GM19397 (cell line): Measurements from ENCODE around the gene EIF2D.
"Not testable (repeated sequence)": the region's sequence is repeated elsewhere in the genome, so short reads cannot be mapped to it uniquely, and the experiment has no call there.

Experiments
- ATAC-seq: cut with Tn5 transposase; IDR thresholded peaks from one replicate; pipeline ENCODE4 v1.9.1; 2021; ENCODE audit warnings: mild to moderate bottlenecking, moderate library complexity; ENCODE audit not compliant: unreplicated experiment

Gene EIF2D, protein sequence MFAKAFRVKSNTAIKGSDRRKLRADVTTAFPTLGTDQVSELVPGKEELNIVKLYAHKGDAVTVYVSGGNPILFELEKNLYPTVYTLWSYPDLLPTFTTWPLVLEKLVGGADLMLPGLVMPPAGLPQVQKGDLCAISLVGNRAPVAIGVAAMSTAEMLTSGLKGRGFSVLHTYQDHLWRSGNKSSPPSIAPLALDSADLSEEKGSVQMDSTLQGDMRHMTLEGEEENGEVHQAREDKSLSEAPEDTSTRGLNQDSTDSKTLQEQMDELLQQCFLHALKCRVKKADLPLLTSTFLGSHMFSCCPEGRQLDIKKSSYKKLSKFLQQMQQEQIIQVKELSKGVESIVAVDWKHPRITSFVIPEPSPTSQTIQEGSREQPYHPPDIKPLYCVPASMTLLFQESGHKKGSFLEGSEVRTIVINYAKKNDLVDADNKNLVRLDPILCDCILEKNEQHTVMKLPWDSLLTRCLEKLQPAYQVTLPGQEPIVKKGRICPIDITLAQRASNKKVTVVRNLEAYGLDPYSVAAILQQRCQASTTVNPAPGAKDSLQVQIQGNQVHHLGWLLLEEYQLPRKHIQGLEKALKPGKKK

DNA sequence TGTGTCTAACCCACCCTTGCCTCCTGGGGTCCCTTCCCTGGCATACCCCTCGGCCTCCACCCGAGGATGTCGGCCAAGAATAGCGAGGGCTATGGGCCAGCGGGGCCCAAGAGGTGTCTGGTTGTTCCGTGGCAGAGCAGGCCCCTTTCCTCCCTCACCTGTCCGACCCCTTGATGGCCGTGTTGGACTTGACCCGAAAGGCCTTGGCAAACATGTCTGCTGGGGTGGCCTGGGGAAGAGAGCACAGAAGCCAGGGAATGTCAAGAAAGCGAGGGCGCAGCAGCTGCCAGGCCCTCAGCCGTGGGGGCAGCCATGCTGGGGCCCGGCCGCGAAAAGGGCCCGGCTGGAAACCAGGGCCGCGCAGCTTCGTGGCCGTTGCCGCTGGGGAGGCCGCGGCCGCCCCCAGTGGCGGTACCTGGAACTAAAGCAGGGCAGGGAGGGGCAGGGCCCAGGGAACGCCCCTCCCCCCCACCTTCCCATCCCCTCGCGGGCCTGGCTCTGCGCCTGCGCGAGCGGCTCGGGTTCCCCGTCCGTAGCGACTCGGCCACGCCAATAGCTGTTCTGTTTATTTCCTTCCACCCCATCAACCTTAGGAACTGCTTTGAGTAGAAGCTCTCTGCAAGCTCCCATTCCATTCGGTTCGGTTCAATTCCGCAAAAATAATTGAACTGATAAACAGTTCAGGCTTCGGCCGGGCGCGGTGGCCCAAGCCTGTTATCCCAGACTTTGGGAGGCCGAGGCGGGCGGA is at the start of gene EIF2D:
TSS of gene EIF2D (minus strand) at position 337 of the 748 bp plus-strand sequence. CDS start at position 214, 123 bp downstream.
- peak; percentile 93 for ATAC-seq

GRCh38 chr1:206661161-206661820 is 49.0 kb upstream of the EIF2D start:
- no peak for ATAC-seq

GRCh38 chr1:206660136-206660535 is 47.9 kb upstream of the EIF2D start:
- ATAC-seq = no peak

DNA sequence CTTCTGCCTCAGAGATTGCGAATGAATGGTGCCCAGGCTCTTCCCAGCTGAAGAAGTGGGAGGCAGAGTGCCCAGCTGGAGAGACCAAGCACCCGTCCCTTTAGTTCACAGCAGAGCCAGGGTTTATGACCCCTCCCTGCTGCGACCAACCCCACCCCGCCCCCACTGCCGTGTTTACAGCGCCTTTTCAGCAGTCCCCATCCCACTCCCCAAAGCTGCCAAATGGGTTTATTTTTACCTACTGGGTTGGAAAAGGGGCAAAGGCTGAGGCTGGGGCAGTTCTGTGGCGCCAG is 46.7 kb upstream of the EIF2D start:
- ATAC-seq = no peak

GRCh38 chr1:206658264-206658980 is 46.2 kb upstream of the EIF2D start:
- no peak for ATAC-seq

DNA sequence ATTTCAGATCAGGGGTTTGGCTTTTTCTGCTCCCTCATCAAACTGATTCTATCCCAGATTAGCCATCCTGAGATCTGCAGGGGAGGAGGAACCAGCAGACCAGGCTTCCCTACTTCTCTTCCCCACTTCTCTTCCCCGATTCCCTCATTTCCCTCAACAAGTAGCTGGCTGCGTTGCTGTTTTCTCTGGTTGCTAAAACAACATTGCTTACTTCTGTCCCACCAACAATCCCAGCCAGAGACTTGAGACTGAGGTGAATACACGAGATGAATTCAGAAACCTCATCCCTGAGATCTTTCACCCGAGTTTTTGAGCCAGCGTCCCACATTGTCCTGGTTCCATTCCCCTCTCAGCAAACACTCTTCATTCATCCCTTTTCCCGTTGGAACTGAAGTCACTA is 45.5 kb upstream of the EIF2D start:
- ATAC-seq = no peak

GRCh38 chr1:206656936-206657335 is 44.7 kb upstream of the EIF2D start:
- no peak for ATAC-seq

- no peak for ATAC-seq
Observed at GRCh38 chr1:206655471-206655882, 43.2 kb upstream of the EIF2D start.

GRCh38 chr1:206654828-206655227 is 42.6 kb upstream of the EIF2D start:
- no peak for ATAC-seq

GRCh38 chr1:206653715-206654459 is 41.6 kb upstream of the EIF2D start:
- no peak for ATAC-seq

- no peak for ATAC-seq
Observed at GRCh38 chr1:206651958-206652890, 40.0 kb upstream of the EIF2D start.

DNA sequence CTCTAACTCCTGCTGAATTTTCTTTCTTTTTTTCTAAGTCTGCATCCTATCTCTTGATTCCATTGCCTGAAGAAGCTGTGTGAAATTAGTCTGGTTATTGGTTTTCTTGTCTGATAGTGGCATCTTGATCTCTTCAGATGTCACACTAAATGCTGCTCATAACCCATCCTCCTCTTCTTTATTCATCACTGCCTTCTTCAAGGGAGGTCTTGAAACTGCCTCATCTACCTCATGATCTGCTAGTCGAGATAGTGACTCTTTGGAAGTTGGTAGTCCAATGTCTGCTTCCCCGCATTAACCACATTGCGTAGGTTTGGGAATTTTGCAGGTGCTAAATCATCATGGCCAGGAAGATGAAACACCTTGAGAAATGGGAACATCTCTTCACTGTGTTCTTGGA is 38.7 kb upstream of the EIF2D start:
- no peak for ATAC-seq

DNA sequence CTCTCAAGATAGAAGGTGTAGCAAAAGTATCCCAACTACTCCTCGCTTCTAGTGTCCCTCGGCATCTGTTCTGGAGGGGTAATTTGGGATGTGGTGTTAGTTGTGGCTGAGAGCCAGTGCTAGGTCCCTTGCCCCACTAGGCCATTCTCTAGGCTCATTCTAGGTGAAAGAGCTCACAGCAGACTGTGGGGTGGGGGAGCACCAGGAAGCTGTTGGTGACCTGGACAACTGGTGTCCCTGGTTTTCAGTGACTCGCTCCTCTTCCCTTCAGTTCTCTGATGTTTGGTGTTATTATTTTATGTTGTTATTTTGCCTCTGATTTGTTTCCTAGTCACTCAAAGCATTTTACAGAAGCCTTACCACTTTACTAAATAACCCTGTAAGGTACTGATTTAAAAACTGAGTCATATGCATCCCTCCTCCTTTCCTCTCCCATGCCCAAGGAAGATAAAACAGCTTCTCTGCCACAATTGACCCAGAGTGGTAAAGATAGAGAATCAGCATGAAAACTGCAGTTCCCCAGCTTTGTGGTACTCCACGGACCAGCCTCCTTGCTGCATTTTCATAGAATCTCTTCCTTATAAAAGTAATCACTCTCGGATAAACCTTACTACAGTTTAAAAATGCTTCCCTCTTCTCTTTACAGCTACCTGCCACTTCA is 37.1 kb upstream of the EIF2D start:
- no peak for ATAC-seq

GRCh38 chr1:206647224-206647623 is 35.0 kb upstream of the EIF2D start:
- ATAC-seq = no peak

DNA sequence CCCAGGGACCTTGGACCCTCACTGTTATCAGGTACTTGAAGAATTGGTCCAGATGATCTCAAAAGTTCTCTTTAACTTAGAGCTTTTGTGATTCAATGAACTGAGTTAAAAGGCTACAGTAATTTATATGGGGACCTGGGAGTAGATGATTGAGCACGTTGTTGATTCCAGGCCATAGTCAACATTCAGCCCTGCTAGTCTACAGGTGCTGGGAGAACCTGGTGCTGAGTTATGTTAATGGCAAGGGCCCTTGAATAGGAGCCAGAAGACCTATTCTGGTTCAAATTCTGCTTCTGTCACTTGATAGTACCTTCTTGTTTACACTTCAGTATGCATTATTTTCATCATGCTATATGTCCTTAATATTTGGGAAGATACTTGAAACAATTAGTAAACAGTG is 34.2 kb upstream of the EIF2D start:
- no peak for ATAC-seq

DNA sequence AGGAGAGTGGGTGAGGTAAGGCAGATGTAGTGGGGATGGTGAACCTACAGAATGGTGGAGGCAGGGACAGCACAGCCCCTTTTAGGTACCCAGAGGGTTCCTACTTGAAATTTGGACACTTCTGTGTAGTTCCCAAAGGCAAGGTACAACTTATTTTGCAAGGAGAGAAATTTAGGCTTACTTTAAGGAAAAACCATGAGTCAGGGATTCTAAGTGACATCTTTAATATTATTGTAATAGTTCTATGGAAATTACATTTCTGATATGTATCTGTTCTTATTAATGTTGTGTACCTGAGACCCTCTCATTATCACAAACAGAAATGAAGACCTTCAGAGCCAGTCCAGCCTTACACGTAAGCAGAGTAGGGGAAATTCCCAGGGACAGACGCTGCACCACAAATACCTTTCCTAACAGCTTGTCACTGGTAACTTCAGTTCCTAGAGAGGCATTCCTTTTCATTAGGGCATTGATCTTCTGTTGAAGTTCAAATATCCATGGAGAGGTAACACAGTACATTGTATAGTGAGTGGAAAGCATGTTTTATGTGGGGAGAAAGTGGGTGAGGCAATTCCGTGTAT is 30.9 kb upstream of the EIF2D start:
- ATAC-seq = no peak

- not testable (repeated sequence) for ATAC-seq
Observed at GRCh38 chr1:206642074-206642473, 29.8 kb upstream of the EIF2D start.

- ATAC-seq = no peak
Observed at GRCh38 chr1:206637605-206638004, 25.3 kb upstream of the EIF2D start.
